Thoracic aorta (tissue), 2 donors: ENCODE results near the gene FOSB. TPM values are rescaled to one million over a fixed set of nuclear protein-coding genes. Genes with fewer than 3 reads are reported as not detected.

Experiments
- ATAC-seq: fragments of 150-250 bp; one replicate; pipeline ENCODE4 v1.8.0; 2017; ENCODE audit warnings: low read depth; ENCODE audit not compliant: insufficient number of reproducible peaks, low FRiP score
- DNase-seq: peaks from one replicate; pipeline ENCODE4 v3.0.0-alpha.2; 2020; ENCODE audit warnings: low spot score
- H3K27ac ChIP-seq, 2 donors: fragments of 200-600 bp; sonication (generic); 1 replicate in 1 of 2; 2 replicates in 1 of 2; pipeline ENCODE4 v1.5.1; 2016; ENCODE audit warnings: mild to moderate bottlenecking in 2 of 2, moderate library complexity in 2 of 2
- H3K27me3 ChIP-seq: fragments of 200-600 bp; sonication (generic); replicated peaks from 2 replicates; pipeline ENCODE4 v1.6.0; 2016; ENCODE audit warnings: mild to moderate bottlenecking; ENCODE audit not compliant: insufficient read depth
- H3K36me3 ChIP-seq: fragments of 200-600 bp; sonication (generic); one replicate; pipeline ENCODE4 v1.5.1; 2016
- H3K4me1 ChIP-seq, 2 donors: fragments of 200-600 bp; sonication (generic); 1 replicate in 1 of 2; 2 replicates in 1 of 2; pipeline versions ENCODE4 v1.5.1 to v1.6.0; 2016; ENCODE audit warnings: low read depth in 2 of 2, mild to moderate bottlenecking in 1 of 2; ENCODE audit not compliant: control insufficient read depth in 1 of 2
- H3K4me3 ChIP-seq: fragments of 200-600 bp; sonication (generic); 2 replicates; pipeline ENCODE4 v1.5.1; 2016; ENCODE audit warnings: mild to moderate bottlenecking
- H3K9me3 ChIP-seq: fragments of 200-600 bp; sonication (generic); 2 replicates; pipeline ENCODE4 v1.5.1; 2016
- total RNA-seq, 2 donors: library from RNA; depleted of rRNA; stranded (reverse); fragments of >200 nt; gene quantifications; one replicate each; pipeline versions ENCODE4 v1.1.0 to v1.2.3, GENCODE V29; 2016
- TF ChIP-seq, protein P1 (sequence below): fragments of 200-600 bp; sonication (generic); IDR thresholded peaks from one replicate; pipeline ENCODE4 v1.5.1; 2019; ENCODE audit warnings: antibody characterized with exemption

The FOSB gene
- total RNA-seq, 2 donors from 2014 or later, result 126 to 587 TPM

GRCh38 chr19:45439190-45439568, 28.6 kb upstream of the FOSB start:
- Histone ChIP-seq H3K27me3 (no peaks in the 10 kb centered on the region), H3K4me1 (peaks cover 13 to 18% of the 10 kb centered on the region in 2 donors), H3K36me3 (no peaks in the 10 kb centered on the region), H3K4me3 (peak overlapping the region; percentile 89), H3K27ac (peak overlapping the region; percentile 94 to 95), H3K9me3 (no peaks in the 10 kb centered on the region)
- ATAC-seq (no peak), DNase-seq (no peak)
- TF ChIP-seq, protein P1, sequence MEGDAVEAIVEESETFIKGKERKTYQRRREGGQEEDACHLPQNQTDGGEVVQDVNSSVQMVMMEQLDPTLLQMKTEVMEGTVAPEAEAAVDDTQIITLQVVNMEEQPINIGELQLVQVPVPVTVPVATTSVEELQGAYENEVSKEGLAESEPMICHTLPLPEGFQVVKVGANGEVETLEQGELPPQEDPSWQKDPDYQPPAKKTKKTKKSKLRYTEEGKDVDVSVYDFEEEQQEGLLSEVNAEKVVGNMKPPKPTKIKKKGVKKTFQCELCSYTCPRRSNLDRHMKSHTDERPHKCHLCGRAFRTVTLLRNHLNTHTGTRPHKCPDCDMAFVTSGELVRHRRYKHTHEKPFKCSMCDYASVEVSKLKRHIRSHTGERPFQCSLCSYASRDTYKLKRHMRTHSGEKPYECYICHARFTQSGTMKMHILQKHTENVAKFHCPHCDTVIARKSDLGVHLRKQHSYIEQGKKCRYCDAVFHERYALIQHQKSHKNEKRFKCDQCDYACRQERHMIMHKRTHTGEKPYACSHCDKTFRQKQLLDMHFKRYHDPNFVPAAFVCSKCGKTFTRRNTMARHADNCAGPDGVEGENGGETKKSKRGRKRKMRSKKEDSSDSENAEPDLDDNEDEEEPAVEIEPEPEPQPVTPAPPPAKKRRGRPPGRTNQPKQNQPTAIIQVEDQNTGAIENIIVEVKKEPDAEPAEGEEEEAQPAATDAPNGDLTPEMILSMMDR, result no peak

- TF ChIP-seq, protein P1, result peak; percentile 99
- Histone ChIP-seq H3K4me3 (peak overlapping the region; percentile 89), H3K9me3 (no peaks in the 10 kb centered on the region), H3K36me3 (no peaks in the 10 kb centered on the region), H3K4me1 (peaks cover 16 to 23% of the 10 kb centered on the region in 2 donors), H3K27ac (peak overlapping the region; percentile 94 to 95), H3K27me3 (no peaks in the 10 kb centered on the region)
- ATAC-seq, result peak; percentile 40
- DNase-seq, result peak; percentile 71
These were observed 28.1 kb upstream of the FOSB start for GRCh38 chr19:45439569-45440258.

GRCh38 chr19:45440259-45440638, 27.5 kb upstream of the FOSB start:
- Histone ChIP-seq H3K27me3 (no peaks in the 10 kb centered on the region), H3K4me1 (peaks cover 16 to 24% of the 10 kb centered on the region in 2 donors), H3K9me3 (no peaks in the 10 kb centered on the region), H3K27ac (peak overlapping the region; percentile 94 to 95), H3K4me3 (peak overlapping the region; percentile 89), H3K36me3 (no peaks in the 10 kb centered on the region)
- ATAC-seq (no peak), DNase-seq (no peak)
- TF ChIP-seq, protein P1, result no peak

DNA sequence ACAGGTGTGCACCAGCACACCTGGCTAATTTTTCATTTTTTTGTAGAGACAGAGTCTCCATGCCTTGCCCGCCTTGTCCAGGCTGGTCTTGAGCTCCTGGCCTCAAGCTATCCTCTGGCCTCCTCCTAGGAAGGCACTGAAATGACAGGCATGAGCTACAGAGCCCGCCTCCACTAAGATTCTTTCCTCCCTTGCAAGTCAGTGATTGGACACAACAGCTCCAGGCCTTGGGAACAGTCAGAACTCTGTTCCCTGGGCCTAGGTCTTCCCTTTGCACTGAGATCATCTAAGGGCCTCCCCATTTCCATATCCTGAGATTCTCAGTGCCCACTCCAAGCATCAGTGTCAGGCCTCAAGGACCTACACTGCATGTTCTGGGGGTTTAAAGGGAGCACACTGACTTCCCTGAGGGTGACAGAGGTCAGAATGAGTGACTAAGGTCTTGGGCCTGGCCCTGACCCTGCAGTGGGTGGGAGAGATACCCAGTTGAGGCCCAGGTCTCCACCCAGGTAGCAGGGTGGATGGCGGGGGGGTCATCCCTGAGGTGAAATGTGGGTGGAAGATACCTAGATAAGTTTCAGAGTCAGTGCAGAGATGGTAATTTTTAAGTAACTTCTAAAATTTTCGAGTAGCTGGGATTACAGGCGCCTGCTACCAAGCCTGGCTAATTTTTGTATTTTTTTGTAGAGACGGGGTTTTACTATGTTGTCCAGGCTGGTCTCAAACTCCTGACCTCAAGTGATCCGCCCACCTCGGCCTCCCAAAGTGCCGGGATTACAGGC, 26.7 kb upstream of the FOSB start:
- H3K4me3 ChIP-seq, result no peak overlapping the region
- H3K36me3 ChIP-seq, result no peaks in the 10 kb centered on the region
- peaks cover 16 to 24% of the 10 kb centered on the region in 2 donors for H3K4me1 ChIP-seq
- no peak for ATAC-seq
- TF ChIP-seq, protein P1, result no peak
- no peaks in the 10 kb centered on the region for H3K9me3 ChIP-seq
- no peaks in the 10 kb centered on the region for H3K27me3 ChIP-seq
- no peak for DNase-seq
- peak overlapping the region; percentile 94 to 95 for H3K27ac ChIP-seq

DNA sequence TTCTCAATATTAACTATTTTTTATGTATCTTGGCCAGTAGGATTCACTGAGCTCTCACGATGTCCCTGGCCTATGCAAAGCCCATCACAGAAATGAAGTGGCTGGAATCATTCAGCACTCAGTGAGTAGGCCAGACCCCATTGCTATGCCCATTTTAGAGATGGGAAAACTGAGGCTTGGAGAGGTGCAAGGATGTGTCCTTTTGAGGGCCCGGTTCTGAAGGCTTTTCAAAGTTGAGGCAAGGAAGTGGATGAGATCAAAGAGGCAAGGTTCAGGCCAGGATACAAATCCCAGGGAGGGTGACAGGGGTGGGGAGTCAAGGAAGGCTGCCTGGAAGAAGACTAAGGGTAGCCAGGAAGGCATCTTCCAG, 25.4 kb upstream of the FOSB start:
- H3K27ac ChIP-seq, result peak overlapping the region; percentile 94 to 97
- H3K4me3 ChIP-seq, result no peak overlapping the region
- H3K36me3 ChIP-seq, result no peaks in the 10 kb centered on the region
- H3K4me1 ChIP-seq, result peaks cover 16 to 24% of the 10 kb centered on the region in 2 donors
- no peak for ATAC-seq
- H3K9me3 ChIP-seq, result no peaks in the 10 kb centered on the region
- TF ChIP-seq, protein P1, result no peak
- no peak for DNase-seq
- H3K27me3 ChIP-seq, result no peaks in the 10 kb centered on the region
